GM18870 (cell line): Measurements from ENCODE around the gene ELAVL2.

ENCODE experiments used
- ATAC-seq: cut with Tn5 transposase; IDR thresholded peaks from one replicate; pipeline ENCODE4 v1.9.1; 2021; ENCODE audit warnings: moderate library complexity; ENCODE audit not compliant: unreplicated experiment

ELAVL2 gene

DNA sequence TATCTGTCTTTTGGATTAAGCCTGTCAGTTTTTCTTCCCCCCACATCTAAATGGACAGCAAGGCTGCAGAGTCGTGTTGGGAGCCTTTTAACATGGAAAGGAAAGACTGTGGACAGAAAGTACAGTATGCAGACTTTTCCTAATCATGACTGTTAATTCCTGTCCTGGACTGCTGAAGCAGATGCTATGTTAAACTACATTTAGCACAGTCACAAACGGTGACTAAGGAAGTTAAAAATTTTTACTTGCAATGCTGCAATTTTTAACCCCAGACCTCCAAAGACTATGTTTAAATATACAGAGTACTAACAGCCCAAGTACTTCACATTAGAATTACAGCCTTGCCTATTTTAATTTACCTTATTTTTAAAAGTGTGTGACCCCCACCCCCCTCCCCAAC, 51.8 kb downstream of the ELAVL2 start:
- ATAC-seq: no peak

GRCh38 chr9:23772385-23772783, 53.7 kb downstream of the ELAVL2 start:
- ATAC-seq: no peak

- no peak for ATAC-seq
Observed at GRCh38 chr9:23771746-23772384, 54.2 kb downstream of the ELAVL2 start.

DNA sequence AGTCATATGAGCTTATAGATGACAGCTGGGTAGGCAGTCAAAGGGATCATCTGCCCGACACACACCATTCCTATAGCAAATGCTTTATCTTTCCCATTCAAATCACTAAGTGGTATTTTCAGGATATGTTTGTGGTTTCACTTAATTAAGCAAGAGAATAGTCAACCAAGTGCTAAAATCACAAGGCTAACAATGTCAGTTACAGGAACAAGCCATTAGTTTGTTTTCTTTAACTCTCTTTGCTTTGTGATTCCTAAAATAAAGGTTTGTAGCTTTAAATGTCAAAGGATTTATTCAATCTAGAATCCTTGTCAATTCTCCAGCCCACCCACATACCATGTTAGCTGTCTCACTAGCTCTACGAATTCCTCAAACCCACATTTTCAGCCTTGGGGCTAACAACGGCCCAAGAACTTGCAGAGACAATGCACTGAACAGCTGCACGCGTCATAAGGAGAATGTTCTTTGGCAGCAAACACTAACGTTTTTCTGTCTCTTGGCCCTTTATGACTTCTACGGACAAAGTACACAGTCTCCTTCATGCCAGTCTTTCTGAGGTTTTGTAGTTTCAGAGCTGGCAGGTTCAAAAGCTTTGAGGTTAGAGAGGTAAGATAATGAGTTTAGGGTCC, 56.6 kb downstream of the ELAVL2 start:
- ATAC-seq: no peak

DNA sequence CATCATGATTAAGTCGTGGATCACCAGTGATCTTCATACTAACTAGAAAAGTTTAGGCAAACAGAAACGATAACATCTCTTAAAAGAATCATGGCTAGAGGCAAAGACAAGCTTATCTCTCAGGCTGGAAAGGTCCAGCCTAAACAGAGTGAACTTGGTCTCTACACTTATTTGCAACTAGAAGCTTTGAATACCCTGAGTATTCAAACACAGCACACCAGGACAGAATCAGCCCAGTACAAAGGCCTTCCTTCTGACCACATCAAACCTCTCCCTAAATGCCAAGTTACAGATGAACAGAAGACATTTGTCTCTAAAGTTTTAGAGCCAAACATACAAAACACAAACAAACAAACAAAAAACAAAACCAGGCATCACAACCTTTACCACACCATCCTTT, 57.2 kb downstream of the ELAVL2 start:
- ATAC-seq: no peak

DNA sequence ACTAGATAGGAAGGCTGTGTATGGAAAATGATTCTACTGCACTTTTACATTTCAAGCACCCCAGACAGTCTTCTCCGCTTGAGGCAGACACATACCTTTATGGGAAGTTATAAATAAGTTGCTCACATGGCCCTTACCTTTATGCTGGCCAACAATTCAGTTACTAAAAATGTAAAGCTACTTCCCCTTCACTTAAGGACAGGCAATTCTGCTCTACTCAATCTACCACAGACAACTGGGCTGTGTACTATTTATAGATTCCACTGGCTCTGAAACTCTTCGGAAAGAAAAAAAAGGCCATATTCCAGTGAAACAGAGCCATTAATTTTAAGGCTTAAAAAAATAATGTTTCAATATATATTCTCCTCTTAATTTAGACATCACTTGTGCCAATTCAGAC, 59.4 kb downstream of the ELAVL2 start:
- no peak for ATAC-seq

- ATAC-seq: no peak
Observed at GRCh38 chr9:23765561-23765960, 60.5 kb downstream of the ELAVL2 start.

- no peak for ATAC-seq
Observed at GRCh38 chr9:23764219-23764618, 61.8 kb downstream of the ELAVL2 start.

DNA sequence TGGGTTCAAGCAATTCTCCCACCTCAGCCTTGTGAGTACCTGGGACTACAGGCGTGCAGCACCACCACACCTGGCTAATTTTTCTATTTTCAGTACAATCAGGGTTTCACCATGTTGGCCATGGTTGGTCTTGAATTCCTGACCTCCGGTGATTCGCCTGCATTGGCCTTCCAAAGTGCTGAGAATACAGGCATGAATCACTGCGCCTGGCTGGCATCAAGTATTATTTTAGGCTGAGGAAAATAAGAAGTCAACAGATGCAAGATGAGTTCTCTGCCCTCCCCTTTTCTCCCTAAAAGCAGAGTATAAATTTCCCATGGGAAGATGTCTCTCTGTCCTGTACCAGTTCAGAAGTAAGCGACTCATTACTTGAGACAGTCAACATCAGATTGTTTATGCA, 71.5 kb downstream of the ELAVL2 start:
- ATAC-seq: no peak

DNA sequence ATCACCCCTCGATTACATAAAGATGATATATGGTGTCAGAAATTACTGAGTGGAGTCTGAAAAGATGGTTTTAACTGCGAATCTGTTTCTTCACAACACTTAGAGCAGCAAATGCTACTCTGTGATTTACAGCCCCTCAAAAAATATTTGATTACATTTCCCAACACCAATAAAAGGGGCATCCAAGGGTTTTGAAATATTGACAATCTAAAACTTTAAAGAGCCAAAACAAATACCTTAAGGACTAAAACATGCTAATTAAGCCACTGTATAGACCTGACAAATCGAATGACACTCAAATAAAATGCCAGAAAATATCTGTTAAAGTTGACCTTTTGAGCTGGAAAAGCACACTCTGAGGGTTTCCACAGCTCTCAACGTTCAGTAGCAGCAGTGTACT, 73.2 kb downstream of the ELAVL2 start:
- ATAC-seq: no peak

DNA sequence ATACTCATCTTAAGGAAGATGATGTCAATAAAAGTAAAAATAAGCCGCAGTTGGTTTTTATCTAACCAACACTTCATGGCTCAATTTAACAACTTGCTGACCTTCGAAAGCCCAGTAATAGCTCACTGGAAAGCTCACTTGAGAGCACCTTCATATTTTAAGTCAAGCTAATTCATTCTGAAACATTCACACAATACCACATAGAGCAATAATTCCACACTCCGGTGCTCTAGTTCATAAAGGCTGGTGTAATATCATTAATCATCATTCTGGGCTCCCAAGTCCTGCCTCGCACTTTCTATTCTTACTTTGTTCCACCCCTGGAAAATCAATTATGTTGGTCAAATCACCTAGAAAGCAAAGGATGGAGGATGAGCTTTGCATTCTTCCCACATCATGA, 74.4 kb downstream of the ELAVL2 start:
- no peak for ATAC-seq

GRCh38 chr9:23750808-23751207, 75.2 kb downstream of the ELAVL2 start:
- no peak for ATAC-seq

DNA sequence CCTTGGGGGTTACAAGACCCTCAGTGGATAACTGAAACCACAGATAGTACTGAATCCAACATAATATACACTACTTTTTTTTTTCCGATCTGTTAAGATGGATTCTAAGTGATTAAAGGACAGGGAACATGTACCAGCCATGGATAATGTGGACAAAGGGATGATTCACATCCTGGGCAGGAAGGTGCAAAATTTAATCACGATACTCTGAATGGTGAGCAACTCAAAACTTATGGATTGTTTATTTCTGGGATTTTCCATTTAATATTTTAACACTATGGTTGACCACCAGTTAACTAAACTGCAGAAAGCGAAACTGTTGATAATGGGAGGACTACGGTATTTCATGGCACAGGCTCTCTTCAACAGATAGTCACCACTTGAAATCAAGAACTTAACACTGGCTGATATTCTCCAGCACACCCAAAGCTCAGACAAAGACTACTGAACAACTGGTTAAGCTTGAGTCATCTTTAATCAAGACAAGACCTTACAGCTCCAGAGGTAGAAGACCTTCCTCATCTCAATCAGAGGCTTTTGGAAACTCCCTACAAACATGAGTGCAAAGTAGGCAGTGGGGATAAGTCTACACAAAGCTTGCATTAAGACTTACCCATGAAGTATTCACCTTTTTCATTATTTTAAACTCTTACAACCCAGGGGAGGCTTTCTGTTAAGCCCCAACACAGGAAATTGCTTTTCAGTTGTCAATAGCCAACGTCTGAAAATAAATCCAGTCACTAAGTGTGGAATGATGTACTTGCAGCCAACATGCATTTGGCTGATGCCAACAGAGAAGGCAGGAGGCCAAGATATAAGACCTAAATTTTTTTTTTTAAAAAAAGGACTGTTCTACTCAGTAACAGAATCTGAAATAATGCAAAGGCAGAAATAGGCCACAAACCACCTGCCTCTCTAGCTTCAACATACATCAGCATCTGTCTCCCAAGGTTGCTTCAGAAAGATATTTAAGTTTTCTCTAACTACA, 78.7 kb downstream of the ELAVL2 start:
- ATAC-seq: no peak

GRCh38 chr9:23746317-23746716, 79.7 kb downstream of the ELAVL2 start:
- no peak for ATAC-seq

- ATAC-seq: no peak
Observed at GRCh38 chr9:23743036-23743435, 83.0 kb downstream of the ELAVL2 start.

GRCh38 chr9:23741351-23741750, 84.7 kb downstream of the ELAVL2 start:
- no peak for ATAC-seq

DNA sequence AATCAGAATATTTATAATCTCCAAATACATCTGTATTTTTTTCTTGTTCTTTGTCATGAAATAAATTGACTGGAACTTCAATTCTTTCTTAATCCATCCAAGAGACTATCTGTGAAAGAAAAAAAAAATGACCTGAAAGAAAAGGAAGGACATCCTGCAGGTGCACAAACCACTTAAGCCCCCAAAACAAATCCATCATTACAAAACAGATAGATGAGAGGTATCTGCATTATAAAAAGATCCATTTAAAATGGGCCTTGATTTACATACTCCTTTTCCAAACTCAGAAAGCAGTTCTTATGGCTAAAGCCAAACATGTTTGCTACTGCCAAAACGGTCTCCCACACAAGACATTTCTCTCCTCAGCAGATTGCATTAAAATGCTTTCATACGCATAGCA, 85.5 kb downstream of the ELAVL2 start:
- ATAC-seq: no peak

GRCh38 chr9:23739753-23740152, 86.3 kb downstream of the ELAVL2 start:
- ATAC-seq: no peak

GRCh38 chr9:23736293-23736692, 89.7 kb downstream of the ELAVL2 start:
- no peak for ATAC-seq

- no peak for ATAC-seq
Observed at GRCh38 chr9:23733495-23734078, 92.5 kb downstream of the ELAVL2 start.

DNA sequence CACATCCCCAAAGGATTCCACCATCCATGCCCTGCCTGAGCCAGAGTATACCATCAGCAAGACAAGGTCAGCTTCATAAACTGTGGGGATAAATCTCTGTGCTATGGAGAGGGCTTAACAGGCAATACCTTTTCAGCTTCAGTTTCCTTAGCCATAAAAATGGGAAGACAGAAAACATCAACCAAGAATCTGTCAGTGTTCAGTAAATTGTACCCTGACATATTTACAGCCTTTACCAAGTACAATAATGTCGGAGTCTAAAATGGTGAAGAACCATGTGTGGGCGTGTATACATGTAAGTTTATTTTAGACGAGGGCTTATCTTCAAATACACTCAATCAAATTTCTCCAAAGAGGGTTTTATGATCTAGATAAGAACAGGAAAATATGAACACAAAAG, 94.7 kb downstream of the ELAVL2 start:
- ATAC-seq: no peak
